Measurements from ENCODE around the gene ASXL3.

Gene ASXL3

DNA sequence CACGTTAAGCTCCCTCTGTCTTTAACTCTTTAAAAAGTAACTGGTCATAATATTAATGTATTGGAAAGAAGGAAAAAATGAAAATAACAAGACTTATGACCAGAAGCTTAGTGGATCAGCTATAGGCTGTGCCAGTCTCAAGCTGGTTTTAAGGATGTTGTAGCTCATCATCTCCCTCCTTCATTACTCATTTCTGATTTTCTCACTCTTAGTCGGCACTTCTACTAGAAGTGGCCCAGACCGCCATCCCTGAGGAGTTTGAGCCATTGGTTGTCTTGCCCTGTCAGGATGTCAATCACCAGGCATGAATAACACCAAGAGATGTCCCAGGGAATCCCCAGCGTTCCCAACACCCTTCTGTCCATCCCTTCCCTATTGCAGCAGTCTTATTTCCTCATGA, 151.5 kb downstream of the ASXL3 start:
- no peak for DNase-seq

DNA sequence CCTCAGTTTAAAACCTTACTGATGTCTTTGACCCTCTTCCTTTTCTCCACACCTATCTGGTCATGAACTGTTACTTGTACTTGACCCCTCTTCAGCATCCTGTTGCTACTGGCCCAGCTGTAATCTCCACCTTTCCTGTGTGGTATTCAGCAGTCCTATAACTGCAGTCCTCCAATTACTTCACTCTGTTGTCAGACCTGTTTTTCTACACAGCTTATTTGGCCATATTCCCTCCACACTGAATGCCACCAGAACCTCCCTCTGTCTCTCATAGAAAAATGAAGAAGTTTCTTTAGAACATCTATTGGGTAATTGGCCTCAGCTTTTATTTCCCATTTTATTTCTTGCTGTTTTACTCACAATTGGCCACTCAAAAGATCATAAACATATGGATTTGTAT, 155.4 kb downstream of the ASXL3 start:
- DNase-seq = no peak

DNA sequence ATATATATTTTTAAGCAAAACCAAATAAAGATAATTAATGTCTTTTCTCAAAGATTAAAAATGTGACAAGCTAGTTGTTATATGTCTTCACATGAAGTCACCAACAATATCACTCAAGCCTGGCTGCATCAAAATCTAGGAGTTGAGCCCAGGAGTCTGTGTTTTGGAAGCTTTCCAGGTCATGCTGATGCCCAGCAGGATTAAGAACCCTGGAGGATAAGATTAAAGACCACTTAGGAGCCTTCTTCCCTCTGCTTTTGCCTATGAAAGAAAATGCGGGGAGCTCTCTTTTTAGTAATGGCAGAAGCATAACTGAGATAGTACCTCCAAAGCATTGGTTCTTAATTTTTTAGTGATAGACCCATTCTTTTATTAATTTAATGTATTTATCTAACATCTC, 157.4 kb downstream of the ASXL3 start:
- no peak for DNase-seq

DNA sequence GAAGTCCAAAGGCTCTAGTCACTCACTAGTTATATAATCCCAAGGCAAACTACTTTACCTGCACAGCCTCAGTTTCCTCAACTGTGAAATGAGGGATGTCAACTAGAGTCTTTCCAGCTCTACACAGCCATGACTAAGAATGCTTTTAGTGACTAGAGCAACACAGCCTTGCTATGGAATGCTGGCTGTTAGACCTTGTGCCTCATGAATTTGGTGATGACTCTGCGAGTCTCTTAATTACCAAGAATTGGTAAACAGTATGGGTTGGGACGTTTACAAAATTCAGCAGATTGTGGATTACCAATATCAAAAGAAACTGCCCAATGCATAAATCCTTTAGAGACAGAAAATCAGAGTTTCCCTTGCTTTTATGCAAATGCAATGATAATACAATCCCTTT, 163.7 kb downstream of the ASXL3 start:
- no peak for DNase-seq

DNA sequence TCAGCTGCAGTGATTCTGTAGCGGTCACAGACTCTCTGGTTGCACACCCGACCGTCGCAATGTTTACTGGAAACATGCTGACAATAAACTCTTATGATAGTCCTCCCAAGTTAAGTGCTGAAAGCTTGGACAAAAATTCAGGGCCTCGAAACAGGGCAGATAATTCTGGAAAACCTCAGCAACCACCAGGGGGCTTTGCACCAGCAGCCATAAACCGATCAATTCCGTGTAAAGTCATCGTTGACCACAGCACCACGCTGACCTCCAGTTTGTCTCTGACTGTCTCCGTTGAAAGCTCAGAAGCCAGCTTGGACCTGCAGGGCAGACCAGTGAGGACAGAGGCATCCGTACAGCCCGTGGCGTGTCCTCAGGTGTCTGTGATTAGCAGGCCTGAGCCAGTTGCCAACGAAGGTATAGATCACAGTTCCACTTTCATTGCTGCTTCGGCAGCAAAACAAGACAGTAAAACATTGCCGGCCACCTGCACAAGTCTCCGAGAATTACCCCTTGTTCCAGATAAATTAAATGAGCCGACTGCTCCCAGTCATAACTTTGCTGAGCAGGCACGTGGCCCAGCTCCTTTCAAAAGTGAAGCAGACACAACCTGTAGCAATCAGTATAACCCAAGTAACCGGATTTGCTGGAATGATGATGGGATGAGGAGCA, 166.1 kb downstream of the ASXL3 start:
- no peak for DNase-seq

DNA sequence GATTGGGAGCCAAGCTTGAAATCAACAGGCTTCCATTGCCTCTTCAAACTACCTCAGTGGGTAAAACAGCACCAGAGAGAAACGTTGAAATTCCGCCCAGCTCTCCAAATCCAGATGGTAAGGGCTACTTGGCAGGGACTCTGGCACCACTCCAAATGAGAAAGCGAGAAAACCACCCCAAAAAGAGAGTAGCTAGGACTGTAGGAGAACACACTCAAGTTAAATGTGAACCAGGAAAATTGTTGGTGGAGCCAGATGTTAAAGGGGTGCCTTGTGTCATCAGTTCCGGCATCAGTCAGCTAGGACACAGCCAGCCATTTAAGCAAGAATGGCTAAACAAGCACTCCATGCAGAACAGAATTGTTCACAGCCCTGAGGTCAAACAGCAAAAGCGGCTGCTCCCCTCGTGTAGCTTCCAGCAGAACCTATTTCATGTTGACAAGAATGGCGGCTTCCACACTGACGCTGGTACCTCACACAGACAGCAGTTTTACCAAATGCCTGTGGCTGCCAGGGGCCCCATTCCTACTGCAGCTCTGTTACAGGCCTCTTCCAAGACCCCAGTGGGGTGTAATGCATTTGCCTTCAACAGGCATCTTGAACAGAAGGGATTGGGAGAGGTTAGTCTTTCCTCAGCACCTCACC, 167.3 kb downstream of the ASXL3 start:
- DNase-seq = no peak

DNA sequence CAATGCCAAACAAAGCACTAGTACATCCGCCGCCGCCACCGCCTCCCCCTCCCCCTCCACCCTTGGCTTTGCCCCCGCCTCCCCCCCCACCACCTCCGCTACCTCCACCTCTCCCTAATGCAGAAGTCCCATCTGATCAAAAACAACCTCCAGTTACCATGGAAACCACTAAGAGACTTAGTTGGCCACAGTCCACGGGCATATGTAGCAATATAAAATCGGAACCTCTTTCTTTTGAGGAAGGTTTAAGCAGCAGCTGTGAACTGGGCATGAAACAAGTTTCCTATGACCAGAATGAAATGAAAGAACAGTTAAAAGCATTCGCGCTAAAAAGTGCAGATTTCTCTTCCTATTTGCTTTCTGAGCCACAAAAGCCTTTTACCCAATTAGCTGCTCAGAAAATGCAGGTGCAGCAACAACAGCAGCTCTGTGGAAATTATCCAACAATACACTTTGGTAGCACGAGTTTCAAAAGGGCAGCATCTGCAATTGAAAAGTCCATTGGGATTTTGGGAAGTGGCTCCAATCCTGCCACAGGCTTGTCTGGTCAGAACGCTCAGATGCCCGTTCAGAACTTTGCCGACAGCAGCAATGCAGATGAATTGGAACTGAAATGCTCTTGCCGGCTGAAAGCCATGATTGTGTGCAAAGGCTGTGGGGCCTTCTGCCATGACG, 168.0 kb downstream of the ASXL3 start:
- no peak for DNase-seq

DNA sequence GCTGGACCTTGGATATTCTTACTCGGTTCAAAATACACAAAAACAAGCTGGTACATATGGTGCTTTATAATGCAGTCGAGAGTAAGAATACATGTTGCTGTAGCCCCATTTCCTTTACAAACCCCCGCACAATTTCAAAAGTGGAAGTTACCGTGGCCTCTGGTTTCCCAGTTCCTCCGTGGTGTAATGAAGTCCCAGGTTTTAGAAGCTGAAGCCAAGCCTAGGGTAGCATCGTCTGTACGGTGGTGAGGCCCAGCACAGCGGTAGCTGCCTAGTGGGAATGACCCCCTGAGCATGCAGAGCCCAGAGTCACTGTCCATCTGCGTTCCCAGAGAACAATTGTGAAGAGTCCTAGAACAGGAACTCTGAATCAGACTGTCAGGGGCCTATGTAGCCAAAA, 171.8 kb downstream of the ASXL3 start:
- no peak for DNase-seq

DNA sequence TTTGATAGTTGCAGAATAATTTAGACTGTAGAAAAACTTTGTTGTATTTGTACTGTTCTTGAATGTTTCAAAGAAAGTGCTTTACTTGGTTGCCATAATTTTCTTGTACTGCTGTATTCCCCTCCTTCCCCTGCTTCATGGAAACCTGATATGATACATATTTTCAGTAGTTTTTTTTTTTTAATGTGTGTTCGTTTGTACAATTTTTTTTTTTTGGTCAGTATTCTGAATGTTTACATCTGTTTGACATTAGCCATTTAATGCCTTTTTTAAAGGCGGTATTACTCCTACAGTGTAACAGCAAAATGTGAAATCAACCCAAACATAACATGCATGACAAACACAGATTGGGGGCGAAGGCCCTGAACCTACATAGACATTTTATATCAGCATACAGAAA, 172.3 kb downstream of the ASXL3 start:
- DNase-seq = no peak

DNA sequence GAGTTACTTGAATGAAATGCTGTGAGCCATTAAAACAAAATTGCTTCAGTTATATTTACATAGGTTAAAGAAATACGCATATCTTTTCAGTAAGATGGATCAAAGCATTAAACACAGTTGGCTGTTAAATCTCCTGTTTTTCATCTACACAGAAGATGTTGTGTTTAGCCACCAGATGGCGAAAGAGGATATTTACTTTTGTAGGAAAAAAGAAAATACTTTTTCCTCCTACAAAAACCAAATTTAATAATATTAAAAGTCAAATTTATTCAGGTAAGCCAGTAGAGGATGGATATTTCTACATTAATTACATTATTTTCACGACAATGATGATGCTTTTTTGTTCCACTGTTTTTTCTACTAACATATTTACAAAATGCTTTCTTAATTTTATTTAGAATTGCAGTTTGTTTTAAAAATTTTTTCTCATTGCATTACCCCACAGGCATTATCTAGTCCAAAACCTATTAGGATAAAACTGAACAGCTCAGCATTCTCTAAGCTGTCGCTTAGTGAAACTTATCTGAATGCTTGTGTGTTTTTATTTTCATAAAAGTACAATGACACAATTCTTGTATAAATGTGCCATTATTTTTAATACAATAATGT, 173.7 kb downstream of the ASXL3 start:
- DNase-seq = no peak

DNA sequence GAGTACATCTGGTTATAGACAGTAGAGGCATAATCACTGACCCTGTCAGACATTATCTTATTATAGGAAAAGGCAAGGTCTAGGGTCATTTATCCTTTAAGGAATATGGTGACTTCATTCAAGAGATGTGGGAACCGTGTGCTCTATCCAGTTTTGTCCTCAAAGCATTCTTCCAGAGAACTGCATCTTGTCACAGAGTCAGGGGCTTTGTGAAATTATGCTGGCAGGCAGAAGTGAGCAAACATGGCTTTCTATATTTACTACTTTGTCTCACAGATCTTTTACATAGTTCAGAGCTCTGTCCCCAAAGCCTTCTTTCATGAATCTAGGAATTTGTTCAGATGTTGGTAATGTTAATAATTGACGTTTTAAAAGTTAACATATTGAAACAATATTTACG, 177.4 kb downstream of the ASXL3 start:
- DNase-seq = no peak

DNA sequence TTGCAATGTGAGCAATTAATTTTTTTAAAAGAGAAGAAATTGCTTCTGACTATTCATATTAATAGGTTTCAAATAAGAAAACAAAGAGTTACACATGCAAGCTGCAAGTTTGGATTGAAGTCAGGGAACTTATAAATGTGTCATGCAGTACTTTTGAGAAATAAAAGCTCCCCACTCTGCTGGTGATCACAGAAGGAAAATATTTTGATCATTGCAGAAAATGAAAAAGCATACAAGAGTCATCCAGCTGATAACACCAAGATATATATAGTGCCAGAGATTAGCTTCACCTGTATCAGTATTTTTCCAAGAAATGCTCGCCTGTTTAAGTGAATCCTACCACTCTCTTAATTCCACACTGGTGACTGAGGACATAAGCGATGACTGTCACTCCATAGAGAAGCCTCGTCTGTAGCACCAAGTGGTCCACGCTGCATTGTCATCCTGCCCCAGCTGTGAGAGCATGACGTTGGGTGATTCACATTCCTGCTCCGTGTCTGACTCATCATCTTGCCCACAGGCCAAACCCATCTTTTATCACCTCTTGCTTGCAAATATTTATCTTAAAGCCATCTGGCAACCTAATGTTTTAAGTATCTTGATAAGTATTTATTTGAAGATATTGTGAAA, 178.0 kb downstream of the ASXL3 start:
- no peak for DNase-seq

DNA sequence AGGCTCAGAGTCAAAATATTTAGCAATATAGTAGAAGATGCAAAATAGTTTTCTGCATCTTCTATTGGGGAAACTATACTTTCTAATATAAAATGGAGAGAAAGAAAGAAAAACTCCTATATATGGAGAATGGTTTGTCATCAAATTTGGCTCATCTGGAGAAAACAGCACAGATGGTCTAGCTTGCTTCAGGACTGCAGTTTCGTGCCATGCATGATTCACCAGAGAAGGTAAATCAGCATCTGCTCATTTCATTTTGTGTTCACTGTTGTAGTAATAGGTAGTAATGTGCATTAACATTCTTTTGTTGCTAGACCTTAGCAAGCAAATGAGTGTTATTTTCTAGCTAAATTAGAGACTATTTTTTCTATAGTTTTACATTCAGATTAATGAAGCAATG, 179.0 kb downstream of the ASXL3 start:
- DNase-seq = no peak

DNA sequence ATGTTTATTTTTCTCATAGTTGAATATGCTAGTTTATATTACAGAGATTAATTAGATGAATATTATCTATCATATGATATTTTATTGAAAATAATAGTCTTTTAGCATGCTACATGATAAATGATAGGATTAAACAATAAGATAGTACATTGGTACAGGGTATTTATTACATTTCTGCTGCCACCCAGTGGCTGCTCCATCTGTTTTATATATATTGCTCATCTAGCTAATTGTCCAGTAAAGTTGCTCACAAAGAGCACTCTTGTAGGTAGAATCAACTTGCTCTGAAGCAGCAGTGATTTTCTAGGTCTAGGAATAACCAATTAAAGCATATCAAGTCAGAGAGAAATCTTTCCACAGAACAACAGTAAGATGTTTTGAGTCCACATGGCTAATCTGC, 183.3 kb downstream of the ASXL3 start:
- DNase-seq = no peak

DNA sequence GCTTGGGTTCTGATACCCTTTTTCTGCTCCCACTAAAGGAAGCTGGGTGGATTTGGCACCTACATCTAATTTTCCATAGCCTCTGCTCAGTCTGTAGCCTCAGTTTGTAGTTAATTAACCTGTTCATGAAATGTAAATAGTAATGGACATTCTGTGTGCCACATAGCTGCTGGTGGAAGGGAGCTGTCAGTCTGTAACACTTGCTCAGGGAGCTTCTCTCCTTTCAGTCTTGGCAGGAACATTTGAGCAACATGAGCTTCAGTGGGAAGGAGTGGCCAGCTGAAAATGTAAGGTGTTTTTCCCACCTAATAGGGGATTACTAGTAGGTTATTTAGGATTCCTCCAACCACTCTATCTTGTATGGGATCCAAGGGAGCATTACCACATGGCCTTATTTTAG, 203.4 kb downstream of the ASXL3 start:
- DNase-seq = no peak
